ENCODE results near the gene TUT4. TPM values are rescaled to one million over a fixed set of nuclear protein-coding genes. Genes with fewer than 3 reads are reported as not detected.

Gene TUT4
- total and polyA plus RNA-seq, 2 donors from 2014 or later: 19.7 to 47.8 TPM

DNA sequence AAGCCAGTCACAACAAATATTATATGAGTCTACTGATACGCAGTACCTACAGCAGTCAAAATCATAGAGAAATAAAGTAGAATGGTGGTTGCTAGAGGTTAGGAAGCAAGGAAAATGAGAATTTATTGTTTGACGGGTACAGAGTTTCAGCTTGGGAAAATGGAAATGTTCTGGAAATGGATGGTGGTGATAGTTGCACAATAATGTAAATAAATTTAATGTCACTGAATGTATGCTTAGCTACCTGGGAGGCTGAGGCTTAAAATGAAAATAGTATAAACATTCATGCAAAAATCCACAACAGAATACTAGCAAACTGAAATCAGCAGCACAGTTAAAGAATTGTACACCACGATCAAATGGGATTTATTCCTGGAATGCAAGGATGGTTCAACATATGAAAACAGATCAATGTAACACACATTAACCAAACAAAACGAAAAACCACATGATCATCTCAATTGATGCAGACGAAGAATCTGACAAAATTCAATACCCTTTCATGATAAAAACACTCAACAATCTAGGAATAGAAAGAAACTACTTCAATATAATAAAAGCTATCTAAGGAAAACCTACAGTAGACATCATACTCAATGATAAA lies 10.7 kb downstream of the TUT4 start:
- no peak overlapping the region for H3K9ac ChIP-seq (ENCODE audit: low read length in 3 of 3)
- intact Hi-C loops (cut with DNase I): no loop called here
- TF ChIP-seq, protein P1, sequence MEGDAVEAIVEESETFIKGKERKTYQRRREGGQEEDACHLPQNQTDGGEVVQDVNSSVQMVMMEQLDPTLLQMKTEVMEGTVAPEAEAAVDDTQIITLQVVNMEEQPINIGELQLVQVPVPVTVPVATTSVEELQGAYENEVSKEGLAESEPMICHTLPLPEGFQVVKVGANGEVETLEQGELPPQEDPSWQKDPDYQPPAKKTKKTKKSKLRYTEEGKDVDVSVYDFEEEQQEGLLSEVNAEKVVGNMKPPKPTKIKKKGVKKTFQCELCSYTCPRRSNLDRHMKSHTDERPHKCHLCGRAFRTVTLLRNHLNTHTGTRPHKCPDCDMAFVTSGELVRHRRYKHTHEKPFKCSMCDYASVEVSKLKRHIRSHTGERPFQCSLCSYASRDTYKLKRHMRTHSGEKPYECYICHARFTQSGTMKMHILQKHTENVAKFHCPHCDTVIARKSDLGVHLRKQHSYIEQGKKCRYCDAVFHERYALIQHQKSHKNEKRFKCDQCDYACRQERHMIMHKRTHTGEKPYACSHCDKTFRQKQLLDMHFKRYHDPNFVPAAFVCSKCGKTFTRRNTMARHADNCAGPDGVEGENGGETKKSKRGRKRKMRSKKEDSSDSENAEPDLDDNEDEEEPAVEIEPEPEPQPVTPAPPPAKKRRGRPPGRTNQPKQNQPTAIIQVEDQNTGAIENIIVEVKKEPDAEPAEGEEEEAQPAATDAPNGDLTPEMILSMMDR (IDR thresholded peaks at IDR 0.05; ENCODE audit: borderline replicate concordance, extremely low read depth, insufficient read depth): no peak
- peaks cover 0 to 9% (median 0%) of the 10 kb centered on the region in 3 donors for H3K9me3 ChIP-seq (ENCODE audit: control insufficient read depth in 2 of 3, insufficient read depth in 1 of 3, low read length in 3 of 3)
- H3K27me3 ChIP-seq (ENCODE audit: control insufficient read depth, insufficient read depth, low read length): no peaks in the 10 kb centered on the region
- H3K4me1 ChIP-seq (ENCODE audit: control insufficient read depth in 2 of 3, insufficient read depth in 2 of 3, low read depth in 1 of 3, low read length in 3 of 3): no peaks in the 10 kb centered on the region
- H3K27ac ChIP-seq (ENCODE audit: low read depth in 2 of 2, low read length in 2 of 2): no peak overlapping the region
- DNase-seq (no peak), FAIRE-seq (no peak)
- H3K36me3 ChIP-seq (ENCODE audit: control insufficient read depth in 2 of 3, insufficient read depth in 3 of 3, low read length in 3 of 3): no peaks in the 10 kb centered on the region
- no peak overlapping the region for H3K4me3 ChIP-seq (ENCODE audit: low read length in 3 of 3)

DNA sequence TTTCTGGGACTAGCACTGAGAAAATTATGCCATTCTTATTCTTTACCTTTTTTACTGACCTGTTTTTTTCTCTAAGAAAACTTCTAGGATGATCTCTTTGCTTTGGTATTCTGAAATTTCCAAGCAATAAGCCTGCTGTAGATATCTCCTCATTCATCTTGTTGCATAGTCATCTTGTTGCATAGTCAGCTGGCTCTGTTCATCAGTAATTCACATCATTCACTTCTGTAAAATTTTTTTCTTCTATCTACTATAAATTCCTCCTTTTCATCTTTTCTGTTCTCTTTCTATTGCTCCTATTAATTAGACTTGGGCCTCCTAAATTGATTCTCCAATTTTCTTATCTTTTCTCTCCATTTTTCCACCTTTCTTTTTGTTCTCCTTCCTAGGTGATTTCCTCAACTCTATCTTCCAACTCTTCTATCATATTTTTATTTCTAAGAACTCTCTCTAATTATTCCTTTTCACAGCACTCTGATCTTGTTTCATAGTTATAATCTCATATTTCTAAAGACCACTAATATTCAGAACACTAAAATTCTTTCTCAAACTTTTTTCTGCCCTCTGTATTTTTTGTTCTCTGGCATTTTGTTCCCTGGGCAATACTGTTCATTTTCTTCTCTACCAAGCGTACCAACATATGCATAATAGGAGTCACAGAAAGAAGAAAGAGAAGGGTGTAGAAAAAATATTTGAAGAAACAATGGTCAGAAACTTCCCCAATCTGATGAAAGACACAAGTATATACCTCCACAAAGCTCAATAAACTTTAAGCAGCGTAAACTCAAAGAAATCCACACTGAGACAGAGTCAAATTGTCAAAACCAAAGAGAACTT lies 17.7 kb downstream of the TUT4 start:
- Histone ChIP-seq H3K4me1 (ENCODE audit: control insufficient read depth in 2 of 3, insufficient read depth in 2 of 3, low read depth in 1 of 3, low read length in 3 of 3) (no peaks in the 10 kb centered on the region), H3K9me3 (ENCODE audit: control insufficient read depth in 2 of 3, insufficient read depth in 1 of 3, low read length in 3 of 3) (peaks cover 0 to 9% (median 0%) of the 10 kb centered on the region in 3 donors), H3K9ac (ENCODE audit: low read length in 3 of 3) (no peak overlapping the region), H3K36me3 (ENCODE audit: control insufficient read depth in 2 of 3, insufficient read depth in 3 of 3, low read length in 3 of 3) (no peaks in the 10 kb centered on the region), H3K27ac (ENCODE audit: low read depth in 2 of 2, low read length in 2 of 2) (no peak overlapping the region), H3K4me3 (ENCODE audit: low read length in 3 of 3) (no peak overlapping the region), H3K27me3 (ENCODE audit: control insufficient read depth, insufficient read depth, low read length) (no peaks in the 10 kb centered on the region)
- DNase-seq (no peak), FAIRE-seq (no peak)
- intact Hi-C loops (cut with DNase I): no loop called here
- TF ChIP-seq, protein P1 (IDR thresholded peaks at IDR 0.05; ENCODE audit: borderline replicate concordance, extremely low read depth, insufficient read depth): no peak

DNA sequence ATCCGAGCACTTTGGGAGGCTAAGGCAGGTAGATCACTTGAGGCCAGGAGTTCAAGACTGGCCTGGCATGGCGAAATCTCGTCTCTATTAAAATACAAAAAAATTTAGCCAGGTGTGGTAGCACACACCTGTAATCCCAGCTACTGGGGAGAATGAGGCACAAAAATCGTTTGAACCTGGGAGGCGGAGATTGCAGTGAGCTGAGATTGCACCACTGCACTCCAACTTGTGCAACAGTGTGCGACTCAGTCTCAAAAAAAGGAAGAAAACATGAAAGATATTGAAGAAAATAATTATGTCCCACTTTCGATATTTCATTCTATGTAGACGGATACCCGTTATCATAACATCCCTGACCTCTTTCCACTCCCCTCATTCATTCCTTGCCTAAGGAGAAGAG lies 19.2 kb downstream of the TUT4 start:
- Histone ChIP-seq H3K27ac (ENCODE audit: low read depth in 2 of 2, low read length in 2 of 2) (no peak overlapping the region), H3K4me3 (ENCODE audit: low read length in 3 of 3) (no peak overlapping the region), H3K27me3 (ENCODE audit: control insufficient read depth, insufficient read depth, low read length) (no peaks in the 10 kb centered on the region), H3K9me3 (ENCODE audit: control insufficient read depth in 2 of 3, insufficient read depth in 1 of 3, low read length in 3 of 3) (peaks cover 0 to 9% (median 0%) of the 10 kb centered on the region in 3 donors), H3K36me3 (ENCODE audit: control insufficient read depth in 2 of 3, insufficient read depth in 3 of 3, low read length in 3 of 3) (no peaks in the 10 kb centered on the region), H3K9ac (ENCODE audit: low read length in 3 of 3) (no peak overlapping the region), H3K4me1 (ENCODE audit: control insufficient read depth in 2 of 3, insufficient read depth in 2 of 3, low read depth in 1 of 3, low read length in 3 of 3) (no peaks in the 10 kb centered on the region)
- TF ChIP-seq, protein P1 (IDR thresholded peaks at IDR 0.05; ENCODE audit: borderline replicate concordance, extremely low read depth, insufficient read depth): no peak
- FAIRE-seq: no peak
- peak in 1 of 5 donors; percentile 23 for DNase-seq
- intact Hi-C loops (cut with DNase I): no loop called here

All from kidney (tissue), 14 donors.